GM12878 (cell line): ENCODE results near the gene FGFRL1. TPM values are rescaled to one million over a fixed set of nuclear protein-coding genes. Genes with fewer than 3 reads are reported as not detected.

Source experiments
- ATAC-seq: fragments of 200-7000 bp; cut with Tn5 transposase; 3 replicates; pipeline ENCODE4 v1.9.1; 2020; ENCODE audit warnings: mild to moderate bottlenecking, moderate library complexity
- BruUV-seq: library from RNA; stranded (reverse); fragments of 400-500 nt; replicated peaks from 2 replicates; lab custom pipeline; 2021; lab: Mats Ljungman, UMichigan
- CTCF ChIA-PET: fragments of 300-600 bp; sonication (Branson Sonifier 250); formaldehyde crosslinking; extraction: SDS; loops from one replicate; lab custom pipeline; 2021; ENCODE audit warnings: inconsistent platforms; lab: Yijun Ruan, JAX
- POLR2A ChIA-PET: fragments of 350-600 bp; formaldehyde crosslinking; extraction: SDS; loops from one replicate; lab custom pipeline; 2021; ENCODE audit warnings: inconsistent platforms; lab: Charles Lee
- RAD21 ChIA-PET: fragments of 300-600 bp; sonication (Branson Sonifier 250); formaldehyde crosslinking; loops from one replicate; lab custom pipeline; 2023; ENCODE audit warnings: antibody characterized with exemption; ENCODE audit not compliant: unreplicated experiment; lab: Charles Lee
- SMC1A ChIA-PET: fragments of 300-600 bp; sonication (Branson Sonifier 250); formaldehyde crosslinking; loops from one replicate; lab custom pipeline; 2023; ENCODE audit not compliant: unreplicated experiment, uncharacterized antibody; lab: Charles Lee
- DNase-seq: peaks from one replicate; pipeline ENCODE4 v3.0.0-alpha.2; 2011; ENCODE audit warnings: low read depth, low spot score
- FAIRE-seq: peaks from 3 replicates; lab custom pipeline; 2011; peaks lifted over from hg19 to GRCh38; lab: Jason Lieb, UNC
- H2AFZ ChIP-seq: 2 replicates; pipeline ENCODE4 v1.6.0; 2011; ENCODE audit warnings: low read depth, low read length, control low read depth; ENCODE audit not compliant: control insufficient read depth
- H3K27ac ChIP-seq: 2 replicates; pipeline ENCODE4 v1.5.1; 2011; ENCODE audit warnings: control low read depth; ENCODE audit not compliant: control insufficient read depth, insufficient read depth
- H3K27me3 ChIP-seq, 2 experiments: replicated peaks in 1 of 2; 2 replicates each; pipeline versions ENCODE4 v1.6.0 to v1.6.1; 2011; ENCODE audit warnings: low read length in 1 of 2; ENCODE audit not compliant: control insufficient read depth in 2 of 2, insufficient read depth in 2 of 2
- H3K36me3 ChIP-seq, 2 experiments: 2 replicates each; pipeline ENCODE4 v1.5.1; 2011; ENCODE audit warnings: low read length in 1 of 2; ENCODE audit not compliant: control insufficient read depth in 2 of 2, insufficient read depth in 2 of 2
- H3K4me1 ChIP-seq: 2 replicates; pipeline ENCODE4 v1.6.1; 2011; ENCODE audit warnings: mild to moderate bottlenecking, low read length, moderate library complexity, mixed read lengths; ENCODE audit not compliant: control insufficient read depth, insufficient read depth
- H3K4me2 ChIP-seq: 2 replicates; pipeline ENCODE4 v1.6.0; 2011; ENCODE audit warnings: control low read depth; ENCODE audit not compliant: control insufficient read depth, insufficient read depth
- H3K4me3 ChIP-seq: fragments of 200-600 bp; sonication (generic); 2 replicates; pipeline ENCODE4 v1.5.1; 2016
- H3K79me2 ChIP-seq: 2 replicates; pipeline ENCODE4 v1.6.0; 2011; ENCODE audit warnings: low read length; ENCODE audit not compliant: control insufficient read depth, insufficient read depth
- H3K9ac ChIP-seq: 2 replicates; pipeline ENCODE4 v1.8.0; 2011; ENCODE audit warnings: low read length, control low read depth, mixed read lengths; ENCODE audit not compliant: control insufficient read depth, insufficient read depth
- H3K9me3 ChIP-seq: replicated peaks from 3 replicates; pipeline ENCODE4 v1.5.1; 2011; ENCODE audit warnings: mild to moderate bottlenecking, low read length; ENCODE audit not compliant: control insufficient read depth, insufficient read depth
- H4K20me1 ChIP-seq: 2 replicates; pipeline ENCODE4 v1.6.0; 2011; ENCODE audit not compliant: control insufficient read depth, insufficient read depth
- CUX1 ChIP-seq: IDR thresholded peaks from 2 replicates; pipeline ENCODE4 v1.6.1; 2012; ENCODE audit warnings: improper control_type of control experiment, low read depth, low read length; ENCODE audit not compliant: insufficient replicate concordance
- EGR1 ChIP-seq, 2 experiments: IDR thresholded peaks; 1 replicate in 1 of 2; 2 replicates in 1 of 2; pipeline ENCODE4 v1.6.1; 2011 to 2012; ENCODE audit warnings: low read depth in 2 of 2, low read length in 2 of 2, borderline replicate concordance in 1 of 2, mild to moderate bottlenecking in 1 of 2, moderate library complexity in 1 of 2
- FOS ChIP-seq: IDR thresholded peaks from 3 replicates; pipeline ENCODE4 v1.6.1; 2011; ENCODE audit warnings: borderline replicate concordance; ENCODE audit not compliant: insufficient read length; ENCODE audit errors: extremely low read depth
- FOXK2 ChIP-seq: fragments of 450-650 bp; IDR thresholded peaks from 2 replicates; pipeline ENCODE4 v1.6.1; 2017; ENCODE audit warnings: mild to moderate bottlenecking, moderate library complexity
- HDGF ChIP-seq: fragments of 450-650 bp; IDR thresholded peaks from 2 replicates; pipeline ENCODE4 v1.6.1; 2016; ENCODE audit warnings: antibody characterized with exemption
- KLF5 ChIP-seq: fragments of 450-650 bp; IDR thresholded peaks from 2 replicates; pipeline ENCODE4 v1.6.1; 2014; ENCODE audit warnings: mild to moderate bottlenecking; ENCODE audit not compliant: partially characterized antibody
- MAX ChIP-seq: IDR thresholded peaks from 2 replicates; pipeline ENCODE4 v1.6.1; 2012; ENCODE audit warnings: low read depth, low read length, improper control_type of control experiment
- NFXL1 ChIP-seq: fragments of 450-650 bp; IDR thresholded peaks from 2 replicates; pipeline ENCODE4 v1.6.1; 2017; ENCODE audit warnings: antibody characterized with exemption, mild to moderate bottlenecking, borderline replicate concordance
- POU2F2 ChIP-seq: IDR thresholded peaks from 3 replicates; pipeline ENCODE4 v1.6.1; 2011; ENCODE audit warnings: low read depth, mild to moderate bottlenecking, low read length, borderline replicate concordance
- STAT1 ChIP-seq: fragments of 450-650 bp; conservative IDR thresholded peaks from 2 replicates; pipeline ENCODE4 v1.6.1; 2014; ENCODE audit warnings: antibody characterized with exemption, mild to moderate bottlenecking
- STAT3 ChIP-seq: IDR thresholded peaks from 2 replicates; pipeline ENCODE4 v1.6.1; 2011; ENCODE audit warnings: low read depth, low read length, improper control_type of control experiment
- USF1 ChIP-seq: IDR thresholded peaks from 2 replicates; pipeline ENCODE4 v1.6.1; 2011; ENCODE audit warnings: borderline replicate concordance, low read depth, mild to moderate bottlenecking, moderate library complexity, mixed read lengths, low read length; ENCODE audit not compliant: insufficient read depth; ENCODE audit errors: extremely low read length
- ZNF24 ChIP-seq: fragments of 450-650 bp; IDR thresholded peaks from 2 replicates; pipeline ENCODE4 v1.6.1; 2017; ENCODE audit warnings: antibody characterized with exemption, mild to moderate bottlenecking
- ZNF622 ChIP-seq: fragments of 450-650 bp; IDR thresholded peaks from 2 replicates; pipeline ENCODE4 v1.6.1; 2017; ENCODE audit warnings: mild to moderate bottlenecking, inconsistent platforms
- WGBS: methylation state at CpG from one replicate; pipeline ENCODE4 v1.1.6; 2016; ENCODE audit warnings: low lambda C conversion rate; ENCODE audit not compliant: insufficient replicate concordance, insufficient coverage; ENCODE audit errors: missing lambda C conversion rate; 5-methylcytosine and 5-hydroxymethylcytosine counted together
- in situ Hi-C: fragments of 300-500 bp; cut with MboI; formaldehyde crosslinking; loops from 9 replicates; pipeline ENCODE4 v1.14.3; 2018; ENCODE audit warnings: mixed read lengths
- intact Hi-C: fragments of 100-400 bp; cut with micrococcal nuclease; formaldehyde crosslinking; loops from one replicate; pipeline ENCODE4 v1.14.2; 2022; ENCODE audit not compliant: unreplicated experiment
- polyA plus RNA-seq, 11 experiments: library from polyadenylated mRNA; depleted of rRNA in 4 of 11; unstranded in 6 of 11; stranded (reverse) in 5 of 11; fragments of >200 nt; fragmentation: Nextera tagmentation in 4 of 11; fragmentation: Illumina TruSeq in 1 of 11; extraction: Ambion mirVana in 4 of 11; extraction: Trizol in 1 of 11; gene quantifications; 1 replicate in 1 of 11; 2 replicates in 10 of 11; pipeline versions ENCODE4 v1.2.1 to v1.2.3, GENCODE V29; 2011 to 2016; ENCODE audit warnings: inconsistent platforms in 2 of 11, missing spikeins in 2 of 11, low read depth in 1 of 11
- total RNA-seq, 4 experiments: library from RNA; depleted of rRNA in 3 of 4; stranded (reverse); fragments of >200 nt in 3 of 4; fragmentation: Illumina TruSeq in 1 of 4; extraction: Trizol in 1 of 4; gene quantifications; 2 replicates each; pipeline versions ENCODE4 v1.2.1 to v1.2.3, GENCODE V29; 2013 to 2021

The FGFRL1 gene
- total and polyA plus RNA-seq, 10 of the 15 experiments (the other 5 are each of a cell fraction or from before 2014, with no cell fraction given), result 0.02 to 1.5 (median 0.29) TPM; not detected in 2

GRCh38 chr4:1002631-1003251 is 8.7 kb upstream of the FGFRL1 start (continued):
- no peak for TF ChIP-seq FOS

GRCh38 chr4:1003271-1004070 is 8.0 kb upstream of the FGFRL1 start:
- CTCF ChIA-PET, result no interaction called here
- FAIRE-seq, result no peak
- no peak for TF ChIP-seq POU2F2
- no peak for TF ChIP-seq MAX
- TF ChIP-seq NFXL1, result no peak
- TF ChIP-seq ZNF622, result no peak
- no peak for TF ChIP-seq STAT1
- TF ChIP-seq HDGF, result no peak
- no peak for TF ChIP-seq EGR1 (IDR thresholded peaks at IDR 0.05; ENCODE audit: borderline replicate concordance in 1 of 2, low read depth in 2 of 2, low read length in 2 of 2)
- no peak for TF ChIP-seq ZNF24
- no peak for TF ChIP-seq USF1
- no peak for TF ChIP-seq FOXK2
- no peak for TF ChIP-seq KLF5
- TF ChIP-seq CUX1, result no peak
- no peak for TF ChIP-seq STAT3

More at GRCh38 chr4:1003271-1004070, 8.0 kb upstream of the FGFRL1 start:
- no peaks in the 10 kb centered on the region for H3K79me2 ChIP-seq
- BruUV-seq, result no TSS peak
- RAD21 ChIA-PET, result no interaction called here
- H3K27me3 ChIP-seq, result peaks cover 0 to under 1% of the 10 kb centered on the region in 2 experiments
- 72% methylated on average over 49 of the region's 63 CpGs for WGBS
- H3K4me1 ChIP-seq, result no peaks in the 10 kb centered on the region
- no peak overlapping the region for H3K9ac ChIP-seq
- H3K4me3 ChIP-seq, result no peak overlapping the region
- no peaks in the 10 kb centered on the region for H3K36me3 ChIP-seq
- no peak for DNase-seq
- intact Hi-C loops (no loop called here), in situ Hi-C loops (no loop called here)
- no peak overlapping the region for H3K27ac ChIP-seq
- H2AFZ ChIP-seq, result no peak overlapping the region
- SMC1A ChIA-PET, result no interaction called here
- H3K9me3 ChIP-seq, result no peaks in the 10 kb centered on the region; the same call in 2 of the 3 replicates
- no peak overlapping the region for H3K4me2 ChIP-seq
- no peak for ATAC-seq
- no peaks in the 10 kb centered on the region for H4K20me1 ChIP-seq
- POLR2A ChIA-PET, result no interaction called here
